HepG2 (cell line): ENCODE data around the gene CERS6. TPM values are rescaled to one million over a fixed set of nuclear protein-coding genes. Genes with fewer than 3 reads are reported as not detected.
A peak's percentile ranks its signal among the peaks of the same experiment; 100 is the strongest.

Experiments
- ATAC-seq: fragments of 200-7000 bp; cut with Tn5 transposase; 3 replicates; pipeline ENCODE4 v1.9.1; 2020; ENCODE audit warnings: mild to moderate bottlenecking, moderate library complexity
- BruUV-seq: library from RNA; stranded (reverse); fragments of 400-500 nt; replicated peaks from 2 replicates; lab custom pipeline; 2021; lab: Mats Ljungman, UMichigan
- CTCF ChIA-PET: fragments of 300-600 bp; formaldehyde crosslinking; extraction: SDS; loops from one replicate; lab custom pipeline; 2021; ENCODE audit warnings: low total read pairs, inconsistent platforms, low intra/inter-chr PET ratio; lab: Yijun Ruan, JAX
- POLR2A ChIA-PET: fragments of 350-600 bp; sonication (Branson Sonifier 250); formaldehyde crosslinking; loops from one replicate; lab custom pipeline; 2020; ENCODE audit warnings: antibody characterized with exemption, inconsistent platforms; lab: Yijun Ruan, JAX
- DNase-seq: peaks from one replicate; pipeline ENCODE4 v3.0.0-alpha.2; 2015; ENCODE audit warnings: low spot score
- FAIRE-seq: peaks from 3 replicates; lab custom pipeline; 2011; peaks lifted over from hg19 to GRCh38; lab: Jason Lieb, UNC
- H2AFZ ChIP-seq: one replicate; pipeline ENCODE4 v1.6.1; 2011; ENCODE audit warnings: low read length, inconsistent platforms
- H3K27ac ChIP-seq: fragments of 300-600 bp; 3 replicates; pipeline ENCODE4 v1.8.0; 2011; ENCODE audit warnings: mixed run types, mild to moderate bottlenecking, mixed read lengths, low read length, inconsistent platforms; ENCODE audit not compliant: insufficient read depth; ENCODE audit errors: extremely low read length
- H3K27me3 ChIP-seq, 2 experiments: fragments of 200-600 bp in 1 of 2; 2 replicates in 1 of 2; 3 replicates in 1 of 2; pipeline versions ENCODE4 v1.6.0 to v1.8.0; 2011; ENCODE audit warnings: low read length in 2 of 2, mild to moderate bottlenecking in 2 of 2, moderate library complexity in 2 of 2, inconsistent platforms in 1 of 2; ENCODE audit not compliant: insufficient read depth in 2 of 2, control insufficient read depth in 1 of 2
- H3K36me3 ChIP-seq, 2 experiments: fragments of 200-600 bp in 1 of 2; replicated peaks in 1 of 2; 2 replicates in 1 of 2; 3 replicates in 1 of 2; pipeline versions ENCODE4 v1.5.1 to v1.8.0; 2011; ENCODE audit warnings: low read length in 2 of 2, inconsistent platforms in 1 of 2; ENCODE audit not compliant: insufficient read depth in 2 of 2, control insufficient read depth in 1 of 2
- H3K4me1 ChIP-seq: 2 replicates; pipeline ENCODE4 v1.5.1; 2012; ENCODE audit warnings: low read length, inconsistent platforms; ENCODE audit not compliant: insufficient read depth
- H3K4me2 ChIP-seq: 2 replicates; pipeline ENCODE4 v1.6.0; 2011; ENCODE audit warnings: low read depth, low read length, inconsistent platforms
- H3K4me3 ChIP-seq, 3 experiments: fragments of 200-600 bp in 1 of 3; sonication (generic), shearing (Covaris generic) in 1 of 3; replicated peaks in 1 of 3; 2 replicates each; pipeline ENCODE4 v1.5.1; 2011 to 2016; ENCODE audit warnings: low read length in 3 of 3, inconsistent platforms in 2 of 3, low read depth in 2 of 3, mild to moderate bottlenecking in 2 of 3, control low read depth in 1 of 3, mixed read lengths in 1 of 3; ENCODE audit not compliant: insufficient read depth in 1 of 3
- H3K79me2 ChIP-seq: one replicate; pipeline ENCODE4 v1.6.1; 2011; ENCODE audit warnings: low read length, inconsistent platforms; ENCODE audit not compliant: insufficient read depth
- H3K9ac ChIP-seq: 2 replicates; pipeline ENCODE4 v1.6.0; 2011; ENCODE audit warnings: mild to moderate bottlenecking, low read depth, low read length, inconsistent platforms; ENCODE audit not compliant: insufficient read depth
- H3K9me3 ChIP-seq: 2 replicates; pipeline ENCODE4 v1.5.1; 2012; ENCODE audit warnings: mild to moderate bottlenecking, low read length
- H4K20me1 ChIP-seq: 2 replicates; pipeline ENCODE4 v1.6.0; 2011; ENCODE audit warnings: inconsistent platforms, mild to moderate bottlenecking, low read length, moderate library complexity; ENCODE audit not compliant: insufficient read depth
- SALL1 ChIP-seq: sonication (generic); formaldehyde crosslinking; IDR thresholded peaks from 2 replicates; pipeline ENCODE4 v1.8.0; 2022; ENCODE audit warnings: mild to moderate bottlenecking, missing genetic modification reagents
- TCF7 ChIP-seq: sonication (generic); IDR thresholded peaks from 2 replicates; pipeline ENCODE4 v1.6.1; 2016; ENCODE audit warnings: antibody characterized with exemption, low read depth
- ZBTB40 ChIP-seq, 2 experiments: fragments of 450-650 bp in 1 of 2; sonication (generic) in 1 of 2; formaldehyde crosslinking in 1 of 2; IDR thresholded peaks; 2 replicates each; pipeline versions ENCODE4 v1.6.1 to v1.8.0; 2016 to 2022; ENCODE audit warnings: antibody characterized with exemption in 1 of 2, mild to moderate bottlenecking in 1 of 2, missing genetic modification reagents in 1 of 2
- WGBS: methylation state at CpG from one replicate; pipeline ENCODE4 v1.1.6; 2017; ENCODE audit warnings: low lambda C conversion rate; 5-methylcytosine and 5-hydroxymethylcytosine counted together
- in situ Hi-C: cut with HindIII; loops from 2 replicates; pipeline ENCODE4 v1.10.0; 2017; ENCODE audit warnings: low pct_unique_long_range_greater_than_20kb; ENCODE audit not compliant: extremely low pct_ligation_motif_present
- intact Hi-C: fragments of 100-400 bp; cut with micrococcal nuclease; formaldehyde crosslinking; loops from one replicate; pipeline ENCODE4 v1.10.0; 2022; ENCODE audit not compliant: unreplicated experiment
- polyA plus RNA-seq, 8 experiments: library from polyadenylated mRNA; depleted of rRNA in 3 of 8; stranded (reverse) in 7 of 8; unstranded in 1 of 8; fragments of >200 nt; fragmentation: Illumina TruSeq in 4 of 8; extraction: Trizol in 4 of 8; gene quantifications; 2 replicates each; pipeline versions ENCODE4 v1.2.1 to v1.2.3, GENCODE V29; 2011 to 2016; ENCODE audit warnings: low read depth in 4 of 8, missing spikeins in 1 of 8, mixed read lengths in 1 of 8; ENCODE audit not compliant: insufficient read depth in 1 of 8
- total RNA-seq, 5 experiments: library from RNA; depleted of rRNA; stranded (reverse); fragments of >200 nt; fragmentation: Illumina TruSeq; extraction: Trizol; gene quantifications; 2 replicates each; pipeline ENCODE4 v1.2.3, GENCODE V29; 2016; ENCODE audit warnings: low read depth in 1 of 5

Gene CERS6
- total and polyA plus RNA-seq, 2 of the 13 experiments (the other 11 are each of a cell fraction or from before 2014, with no cell fraction given): 10.1 to 20.3 TPM

- no peak overlapping the region for H3K4me2 ChIP-seq
- BruUV-seq: no TSS peak
- H3K27ac ChIP-seq: no peak overlapping the region
- no peak overlapping the region for H3K9ac ChIP-seq
- H3K79me2 ChIP-seq: no peaks in the 10 kb centered on the region
- ATAC-seq (no peak; the same call in 2 of the 3 replicates), FAIRE-seq (peak; percentile 8), DNase-seq (no peak)
- TF ChIP-seq TCF7 (no peak), SALL1 (no peak), ZBTB40 (IDR thresholded peaks at IDR 0.05) (no peak), ZBTB40 (CRISPR knock-in tag; IDR thresholded peaks at IDR 0.05) (peak; percentile 23; the same call in 1 of the 2 replicates)
- H3K4me3 ChIP-seq: no peak overlapping the region
- intact Hi-C loops (no loop called here), in situ Hi-C loops (no loop called here)
- H4K20me1 ChIP-seq: no peaks in the 10 kb centered on the region
- H3K27me3 ChIP-seq: peaks cover 0 to 29% of the 10 kb centered on the region in 2 experiments; a peak in 3 of 5 replicates
- ChIA-PET CTCF (no interaction called here), POLR2A (no interaction called here)
- WGBS: 26% methylated on average over 6 of the region's 6 CpGs
- peaks cover 11% of the 10 kb centered on the region for H3K9me3 ChIP-seq
- H2AFZ ChIP-seq: no peak overlapping the region
- H3K36me3 ChIP-seq: no peaks in the 10 kb centered on the region
- H3K4me1 ChIP-seq: no peaks in the 10 kb centered on the region
Measured at GRCh38 chr2:168441214-168441872, 14.7 kb upstream of the CERS6 start.
